WERI-Rb-1 (cell line): ENCODE data around the gene DPP8.

ENCODE experiments used
- DNase-seq: peaks from one replicate; pipeline ENCODE4 v3.0.0-alpha.2; 2020
- H3K27ac ChIP-seq: fragments of 250-450 bp; sonication (Bioruptor Pico); 2 replicates; pipeline ENCODE4 v1.5.1; 2020; ENCODE audit warnings: mild to moderate bottlenecking, moderate library complexity
- H3K27me3 ChIP-seq: fragments of 250-450 bp; sonication (Bioruptor Pico); 2 replicates; pipeline ENCODE4 v1.5.1; 2021; ENCODE audit warnings: mild to moderate bottlenecking, low read depth, moderate library complexity; ENCODE audit not compliant: insufficient read depth, severe bottlenecking
- H3K36me3 ChIP-seq: fragments of 250-450 bp; sonication (Bioruptor Pico); 2 replicates; pipeline ENCODE4 v1.5.1; 2020; ENCODE audit warnings: mild to moderate bottlenecking, moderate library complexity
- H3K4me3 ChIP-seq: 2 replicates; pipeline ENCODE4 v1.5.1; 2011; ENCODE audit warnings: low read depth, mild to moderate bottlenecking, control low read depth, low read length
- H3K9me3 ChIP-seq: fragments of 250-450 bp; sonication (Bioruptor Pico); 2 replicates; pipeline ENCODE4 v1.5.1; 2021; ENCODE audit warnings: mild to moderate bottlenecking, moderate library complexity; ENCODE audit not compliant: severe bottlenecking
- CTCF ChIP-seq: IDR thresholded peaks from 2 replicates; pipeline ENCODE4 v1.5.1; 2011; ENCODE audit warnings: low read depth, mild to moderate bottlenecking, control low read depth, inconsistent platforms, low read length

Gene DPP8

DNA sequence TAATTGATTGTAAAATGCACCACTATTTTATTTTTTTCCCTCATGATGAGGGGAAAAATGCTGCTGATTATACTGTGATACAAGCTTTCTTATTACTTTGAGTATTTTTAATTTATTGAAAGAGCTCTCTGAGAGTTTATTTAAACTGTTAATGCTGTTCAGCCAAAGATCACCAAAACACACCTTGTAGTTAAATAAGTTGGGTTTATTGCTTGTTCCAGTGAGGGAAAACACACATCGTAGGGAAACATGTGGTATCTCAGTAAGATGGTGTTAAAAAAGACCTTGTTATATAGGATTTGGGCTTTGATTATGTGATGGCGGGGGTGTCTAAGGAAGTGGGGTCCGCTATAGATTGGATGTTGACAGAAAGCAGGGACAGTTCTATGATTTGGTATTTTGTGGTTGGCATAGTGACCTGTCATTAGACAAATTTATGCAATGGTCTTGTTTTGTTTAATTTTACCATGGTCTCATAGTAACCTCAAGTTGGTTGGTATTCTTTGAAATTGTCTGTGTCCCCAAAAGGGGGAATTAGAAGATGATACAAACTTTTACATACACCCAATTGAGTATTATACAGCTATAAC, 23.8 kb upstream of the DPP8 start:
- TF ChIP-seq CTCF = no peak
- Histone ChIP-seq H3K9me3 (no peaks in the 10 kb centered on the region), H3K27ac (no peak overlapping the region), H3K27me3 (no peaks in the 10 kb centered on the region), H3K4me3 (no peak overlapping the region), H3K36me3 (peaks cover 29% of the 10 kb centered on the region)
- no peak for DNase-seq

- H3K27ac ChIP-seq = no peak overlapping the region
- peaks cover 39% of the 10 kb centered on the region for H3K36me3 ChIP-seq
These were observed 22.8 kb upstream of the DPP8 start for GRCh38 chr15:65540314-65540713.

GRCh38 chr15:65535192-65535591, 17.7 kb upstream of the DPP8 start:
- no peak for DNase-seq
- no peak for TF ChIP-seq CTCF
- peaks cover 61% of the 10 kb centered on the region for H3K36me3 ChIP-seq
- no peaks in the 10 kb centered on the region for H3K9me3 ChIP-seq
- H3K27me3 ChIP-seq = no peaks in the 10 kb centered on the region
- H3K27ac ChIP-seq = no peak overlapping the region
- H3K4me3 ChIP-seq = no peak overlapping the region

More at GRCh38 chr15:65540314-65540713, 22.8 kb upstream of the DPP8 start:
- Histone ChIP-seq H3K4me3 (no peak overlapping the region), H3K9me3 (no peaks in the 10 kb centered on the region), H3K27me3 (no peaks in the 10 kb centered on the region)
- no peak for DNase-seq
- TF ChIP-seq CTCF = no peak

GRCh38 chr15:65533057-65533756, 15.7 kb upstream of the DPP8 start:
- H3K9me3 ChIP-seq = no peaks in the 10 kb centered on the region
- no peak for TF ChIP-seq CTCF
- H3K4me3 ChIP-seq = no peak overlapping the region
- peaks cover 48% of the 10 kb centered on the region for H3K36me3 ChIP-seq
- no peaks in the 10 kb centered on the region for H3K27me3 ChIP-seq
- no peak overlapping the region for H3K27ac ChIP-seq
- DNase-seq = peak; percentile 14

GRCh38 chr15:65532738-65533051, 15.2 kb upstream of the DPP8 start:
- no peak for TF ChIP-seq CTCF
- DNase-seq = no peak
- Histone ChIP-seq H3K4me3 (no peak overlapping the region), H3K9me3 (no peaks in the 10 kb centered on the region), H3K27me3 (no peaks in the 10 kb centered on the region), H3K27ac (no peak overlapping the region), H3K36me3 (peaks cover 45% of the 10 kb centered on the region)
